Measurements from ENCODE around the gene BRD3.
"Not testable (repeated sequence)": the region's sequence is repeated elsewhere in the genome, so short reads cannot be mapped to it uniquely, and the experiment has no call there.

DNA sequence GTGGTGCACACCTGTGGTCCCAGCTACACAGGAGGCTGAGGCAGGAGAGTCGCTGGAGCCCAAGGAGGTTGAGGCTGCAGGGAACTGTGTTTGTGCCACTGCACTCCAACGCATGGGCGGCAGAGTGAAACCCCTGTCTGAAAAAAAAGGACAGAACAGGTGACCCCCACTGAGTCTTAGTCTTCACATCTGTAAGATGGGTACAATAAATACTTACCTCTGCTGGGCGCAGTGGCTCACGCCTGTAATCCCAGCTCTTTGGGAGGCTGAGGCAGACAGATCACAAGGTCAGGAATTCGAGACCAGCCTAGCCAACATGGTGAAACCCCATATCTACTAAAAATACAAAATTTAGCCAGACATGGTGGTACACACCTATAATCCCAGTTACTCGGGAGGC, 4.9 kb upstream of the BRD3 start:
- TF ChIP-seq, protein P1, sequence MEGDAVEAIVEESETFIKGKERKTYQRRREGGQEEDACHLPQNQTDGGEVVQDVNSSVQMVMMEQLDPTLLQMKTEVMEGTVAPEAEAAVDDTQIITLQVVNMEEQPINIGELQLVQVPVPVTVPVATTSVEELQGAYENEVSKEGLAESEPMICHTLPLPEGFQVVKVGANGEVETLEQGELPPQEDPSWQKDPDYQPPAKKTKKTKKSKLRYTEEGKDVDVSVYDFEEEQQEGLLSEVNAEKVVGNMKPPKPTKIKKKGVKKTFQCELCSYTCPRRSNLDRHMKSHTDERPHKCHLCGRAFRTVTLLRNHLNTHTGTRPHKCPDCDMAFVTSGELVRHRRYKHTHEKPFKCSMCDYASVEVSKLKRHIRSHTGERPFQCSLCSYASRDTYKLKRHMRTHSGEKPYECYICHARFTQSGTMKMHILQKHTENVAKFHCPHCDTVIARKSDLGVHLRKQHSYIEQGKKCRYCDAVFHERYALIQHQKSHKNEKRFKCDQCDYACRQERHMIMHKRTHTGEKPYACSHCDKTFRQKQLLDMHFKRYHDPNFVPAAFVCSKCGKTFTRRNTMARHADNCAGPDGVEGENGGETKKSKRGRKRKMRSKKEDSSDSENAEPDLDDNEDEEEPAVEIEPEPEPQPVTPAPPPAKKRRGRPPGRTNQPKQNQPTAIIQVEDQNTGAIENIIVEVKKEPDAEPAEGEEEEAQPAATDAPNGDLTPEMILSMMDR (conservative IDR thresholded peaks at IDR 0.05): not testable (repeated sequence)
- not testable (repeated sequence) for TF ChIP-seq EZH2 (IDR thresholded peaks at IDR 0.05; ENCODE audit: low read depth)
